A673 (cell line): ENCODE results near the gene LCN9. TPM values are rescaled to one million over a fixed set of nuclear protein-coding genes. Genes with fewer than 3 reads are reported as not detected.

Experiments used
- BruUV-seq: library from RNA; stranded (reverse); fragments of 400-500 nt; replicated peaks from 2 replicates; lab custom pipeline; 2021; lab: Mats Ljungman, UMichigan
- CTCF ChIA-PET: fragments of 300-600 bp; sonication (Branson Sonifier 250); formaldehyde crosslinking; loops from one replicate; lab custom pipeline; 2022; ENCODE audit warnings: antibody characterized with exemption; lab: Charles Lee
- POLR2A ChIA-PET: fragments of 300-600 bp; sonication (Branson Sonifier 250); formaldehyde crosslinking; loops from one replicate; lab custom pipeline; 2022; ENCODE audit warnings: antibody characterized with exemption; ENCODE audit not compliant: low non-redundant PET; lab: Charles Lee
- DNase-seq: peaks from one replicate; pipeline ENCODE4 v3.0.0-alpha.2; 2015; ENCODE audit warnings: low spot score
- H3K27ac ChIP-seq: fragments of 200-600 bp; sonication (generic); 2 replicates; pipeline ENCODE4 v1.5.1; 2016; ENCODE audit warnings: mixed run types, low read depth, mild to moderate bottlenecking, mixed read lengths, antibody characterized with exemption, low read length; ENCODE audit not compliant: poor library complexity, severe bottlenecking
- H3K27me3 ChIP-seq: fragments of 200-600 bp; sonication (generic); replicated peaks from 2 replicates; pipeline ENCODE4 v1.6.1; 2017; ENCODE audit warnings: mixed run types, low read depth, mild to moderate bottlenecking, mixed read lengths, antibody characterized with exemption, low read length; ENCODE audit not compliant: insufficient read depth, poor library complexity
- H3K36me3 ChIP-seq: fragments of 200-600 bp; sonication (generic); 2 replicates; pipeline ENCODE4 v1.6.1; 2016; ENCODE audit warnings: mixed run types, mild to moderate bottlenecking, mixed read lengths, antibody characterized with exemption, low read length; ENCODE audit not compliant: insufficient read depth, poor library complexity, severe bottlenecking
- H3K4me1 ChIP-seq: fragments of 200-600 bp; sonication (generic); 2 replicates; pipeline ENCODE4 v1.6.1; 2017; ENCODE audit warnings: mixed run types, mild to moderate bottlenecking, mixed read lengths, antibody characterized with exemption, low read length; ENCODE audit not compliant: insufficient read depth, poor library complexity, severe bottlenecking
- H3K4me3 ChIP-seq: fragments of 200-600 bp; sonication (generic); 2 replicates; pipeline ENCODE4 v1.5.1; 2016; ENCODE audit warnings: low read depth, mixed run types, mild to moderate bottlenecking, mixed read lengths, low read length; ENCODE audit not compliant: poor library complexity, severe bottlenecking
- H3K9me3 ChIP-seq: fragments of 200-600 bp; sonication (generic); 2 replicates; pipeline ENCODE4 v1.6.1; 2016; ENCODE audit warnings: mixed run types, low read depth, mild to moderate bottlenecking, mixed read lengths, antibody characterized with exemption, low read length; ENCODE audit not compliant: poor library complexity, severe bottlenecking
- EZH2 ChIP-seq: fragments of 200-600 bp; sonication (generic); IDR thresholded peaks from 2 replicates; pipeline ENCODE4 v1.6.1; 2017; ENCODE audit warnings: borderline replicate concordance, low read depth, mild to moderate bottlenecking, mixed read lengths, antibody characterized with exemption, low read length; ENCODE audit not compliant: poor library complexity, severe bottlenecking
- intact Hi-C: fragments of 100-400 bp; cut with micrococcal nuclease; formaldehyde crosslinking; loops from one replicate; pipeline ENCODE4 v1.10.0; 2022; ENCODE audit not compliant: unreplicated experiment
- total RNA-seq: library from RNA; stranded (reverse); gene quantifications from 2 replicates; pipeline ENCODE4 v1.2.3, GENCODE V29; 2021
- TF ChIP-seq, protein P1 (sequence below): fragments of 300-800, 200-600 bp; sonication (generic); conservative IDR thresholded peaks from 2 replicates; pipeline ENCODE4 v1.5.1; 2017; ENCODE audit warnings: low read depth, mild to moderate bottlenecking, antibody characterized with exemption, low read length, moderate library complexity, mixed read lengths

LCN9 gene
- total RNA-seq, 1 experiment from 2014 or later = not detected

DNA sequence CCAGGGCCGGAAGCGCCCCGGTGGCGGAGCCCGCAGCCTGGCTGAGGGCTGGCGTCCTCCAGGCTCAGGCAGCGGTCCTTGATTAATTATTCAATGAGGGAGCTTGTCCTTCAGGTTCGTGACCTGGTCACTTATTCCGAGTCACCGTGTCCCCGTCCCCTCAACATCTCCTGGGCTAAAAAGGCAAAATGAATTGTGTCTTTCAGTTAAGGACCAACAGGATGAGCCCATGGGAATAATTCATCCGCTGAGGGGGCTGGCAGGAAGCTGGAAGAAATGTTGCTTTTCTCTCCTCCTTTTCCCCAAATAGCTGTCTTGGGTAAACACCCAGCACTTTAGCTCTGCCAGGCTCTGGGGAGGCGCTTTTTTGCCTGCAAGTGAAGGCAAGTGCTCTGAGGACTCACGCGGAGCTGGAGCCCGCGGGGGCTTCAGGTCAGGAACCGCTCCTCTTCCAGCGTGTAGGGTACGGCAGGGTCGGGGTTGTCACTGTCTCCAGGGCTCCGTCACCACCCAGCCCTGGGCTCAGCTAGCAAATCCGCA is 52.0 kb downstream of the LCN9 start:
- no peak for TF ChIP-seq EZH2
- TF ChIP-seq, protein P1, sequence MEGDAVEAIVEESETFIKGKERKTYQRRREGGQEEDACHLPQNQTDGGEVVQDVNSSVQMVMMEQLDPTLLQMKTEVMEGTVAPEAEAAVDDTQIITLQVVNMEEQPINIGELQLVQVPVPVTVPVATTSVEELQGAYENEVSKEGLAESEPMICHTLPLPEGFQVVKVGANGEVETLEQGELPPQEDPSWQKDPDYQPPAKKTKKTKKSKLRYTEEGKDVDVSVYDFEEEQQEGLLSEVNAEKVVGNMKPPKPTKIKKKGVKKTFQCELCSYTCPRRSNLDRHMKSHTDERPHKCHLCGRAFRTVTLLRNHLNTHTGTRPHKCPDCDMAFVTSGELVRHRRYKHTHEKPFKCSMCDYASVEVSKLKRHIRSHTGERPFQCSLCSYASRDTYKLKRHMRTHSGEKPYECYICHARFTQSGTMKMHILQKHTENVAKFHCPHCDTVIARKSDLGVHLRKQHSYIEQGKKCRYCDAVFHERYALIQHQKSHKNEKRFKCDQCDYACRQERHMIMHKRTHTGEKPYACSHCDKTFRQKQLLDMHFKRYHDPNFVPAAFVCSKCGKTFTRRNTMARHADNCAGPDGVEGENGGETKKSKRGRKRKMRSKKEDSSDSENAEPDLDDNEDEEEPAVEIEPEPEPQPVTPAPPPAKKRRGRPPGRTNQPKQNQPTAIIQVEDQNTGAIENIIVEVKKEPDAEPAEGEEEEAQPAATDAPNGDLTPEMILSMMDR = no peak
- Histone ChIP-seq H3K27ac (no peak overlapping the region), H3K4me3 (no peak overlapping the region), H3K9me3 (no peaks in the 10 kb centered on the region), H3K4me1 (peaks cover 5% of the 10 kb centered on the region), H3K36me3 (no peaks in the 10 kb centered on the region), H3K27me3 (peaks cover 35% of the 10 kb centered on the region)
- ChIA-PET POLR2A (no interaction called here), CTCF (no interaction called here)
- DNase-seq = no peak
- BruUV-seq = no TSS peak
- intact Hi-C loops = no loop called here

DNA sequence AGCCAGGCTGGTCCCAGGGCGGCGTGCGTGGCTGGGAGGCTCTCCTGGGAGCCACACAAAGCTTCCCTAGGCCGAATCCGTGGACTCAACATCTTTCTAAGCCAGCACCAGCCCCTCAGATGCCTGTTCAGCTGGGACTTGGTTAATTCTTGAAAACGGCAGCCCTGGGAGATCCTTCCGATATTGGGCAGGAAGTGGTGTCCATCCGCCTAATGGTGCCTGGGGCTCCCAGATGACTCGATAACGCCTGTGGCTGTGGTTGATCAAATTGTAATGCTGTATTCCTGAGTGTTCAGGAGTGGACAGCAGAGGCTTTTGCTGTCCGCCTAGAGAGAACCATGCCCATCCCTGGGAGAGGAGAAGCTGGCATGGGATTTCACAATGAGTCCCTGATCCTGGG is 52.9 kb downstream of the LCN9 start:
- no peak for TF ChIP-seq EZH2
- TF ChIP-seq, protein P1 = no peak
- no peaks in the 10 kb centered on the region for H3K36me3 ChIP-seq
- H3K9me3 ChIP-seq = no peaks in the 10 kb centered on the region
- peaks cover 5% of the 10 kb centered on the region for H3K4me1 ChIP-seq
- DNase-seq = no peak
- intact Hi-C loops = no loop called here
- no peak overlapping the region for H3K27ac ChIP-seq
- POLR2A ChIA-PET = no interaction called here
- BruUV-seq = no TSS peak
- CTCF ChIA-PET = no interaction called here
- no peak overlapping the region for H3K4me3 ChIP-seq
- peaks cover 35% of the 10 kb centered on the region for H3K27me3 ChIP-seq

Other genes starting within 250 kb of the LCN9 start
- 7.4 and 9.6 TPM in 2 replicates for gene PPP1R26, start 183.5 kb upstream of the LCN9 start, total RNA-seq
- gene MRPS2, start 162.6 kb upstream of the LCN9 start, total RNA-seq = 83.2 and 88.8 TPM in 2 replicates
- not detected in 2 replicates for gene LCN1, start 141.9 kb upstream of the LCN9 start, total RNA-seq
- not detected in 2 replicates for gene OBP2A, start 117.2 kb upstream of the LCN9 start, total RNA-seq
- not detected in 2 replicates for gene PAEP, start 101.6 kb upstream of the LCN9 start, total RNA-seq
- gene GLT6D1, start 23.8 kb upstream of the LCN9 start, total RNA-seq = not detected in 2 replicates
- gene SOHLH1, start 36.2 kb downstream of the LCN9 start, total RNA-seq = not detected in 2 replicates
- 0.31 TPM in 1 of 2 replicates, not detected in the other for gene KCNT1, start 38.9 kb downstream of the LCN9 start, total RNA-seq
- 51.0 and 52.3 TPM in 2 replicates for gene CAMSAP1, start 244.2 kb downstream of the LCN9 start, total RNA-seq